H9 (cell line): Measurements from ENCODE around the gene TK1. TPM values are rescaled to one million over a fixed set of nuclear protein-coding genes. Genes with fewer than 3 reads are reported as not detected.

ENCODE experiments used
- DNase-seq: peaks from one replicate; pipeline ENCODE4 v3.0.0-alpha.2; 2017
- H2AFZ ChIP-seq: one replicate; pipeline ENCODE4 v1.6.1; 2013; ENCODE audit warnings: mild to moderate bottlenecking, low read length, control low read depth, moderate library complexity
- H2AK5ac ChIP-seq: 2 replicates; pipeline ENCODE4 v1.6.1; 2013; ENCODE audit warnings: low read length, control low read depth, mixed read lengths; ENCODE audit not compliant: insufficient read length
- H2BK120ac ChIP-seq: one replicate; pipeline ENCODE4 v1.6.1; 2013; ENCODE audit warnings: low read depth, mild to moderate bottlenecking, low read length, control low read depth, inconsistent platforms; ENCODE audit not compliant: poor library complexity, severe bottlenecking
- H2BK12ac ChIP-seq: 2 replicates; pipeline ENCODE4 v1.6.1; 2013; ENCODE audit warnings: low read length, control low read depth, mixed read lengths, low read depth; ENCODE audit not compliant: insufficient read length
- H2BK15ac ChIP-seq: 2 replicates; pipeline ENCODE4 v1.6.1; 2013; ENCODE audit warnings: low read depth, low read length, control low read depth
- H2BK20ac ChIP-seq: one replicate; pipeline ENCODE4 v1.6.1; 2013; ENCODE audit warnings: low read depth, mild to moderate bottlenecking, low read length, control low read depth, inconsistent platforms; ENCODE audit not compliant: poor library complexity, severe bottlenecking
- H2BK5ac ChIP-seq: 2 replicates; pipeline ENCODE4 v1.6.1; 2013; ENCODE audit warnings: low read length, control low read depth, mixed read lengths; ENCODE audit not compliant: insufficient read length
- H3K14ac ChIP-seq: 2 replicates; pipeline ENCODE4 v1.6.1; 2013; ENCODE audit warnings: low read length, control low read depth; ENCODE audit not compliant: insufficient read depth
- H3K18ac ChIP-seq: 2 replicates; pipeline ENCODE4 v1.6.1; 2013; ENCODE audit warnings: low read depth, mild to moderate bottlenecking, mixed read lengths, low read length, control low read depth; ENCODE audit not compliant: insufficient read length
- H3K23ac ChIP-seq: 2 replicates; pipeline ENCODE4 v1.6.1; 2013; ENCODE audit warnings: low read length, control low read depth, mixed read lengths, low read depth; ENCODE audit not compliant: insufficient read length
- H3K23me2 ChIP-seq: 2 replicates; pipeline ENCODE4 v1.6.1; 2013; ENCODE audit warnings: low read depth, mild to moderate bottlenecking, mixed read lengths, low read length, control low read depth; ENCODE audit not compliant: insufficient read length, poor library complexity, severe bottlenecking
- H3K27ac ChIP-seq: 2 replicates; pipeline ENCODE4 v1.5.1; 2013; ENCODE audit warnings: low read length, control low read depth, mixed read lengths, low read depth; ENCODE audit not compliant: insufficient read length
- H3K27me3 ChIP-seq: 2 replicates; pipeline ENCODE4 v1.6.1; 2013; ENCODE audit warnings: low read length, control low read depth, inconsistent platforms; ENCODE audit not compliant: insufficient read depth
- H3K4ac ChIP-seq: 2 replicates; pipeline ENCODE4 v1.6.1; 2013; ENCODE audit warnings: low read depth, mild to moderate bottlenecking, control low read depth, inconsistent platforms, low read length, moderate library complexity
- H3K4me1 ChIP-seq: 2 replicates; pipeline ENCODE4 v1.6.1; 2013; ENCODE audit warnings: low read length, control low read depth, inconsistent platforms; ENCODE audit not compliant: insufficient read depth
- H3K4me2 ChIP-seq: 2 replicates; pipeline ENCODE4 v1.6.1; 2013; ENCODE audit warnings: low read length, control low read depth, mixed read lengths; ENCODE audit not compliant: insufficient read length, insufficient read depth
- H3K56ac ChIP-seq: 2 replicates; pipeline ENCODE4 v1.6.1; 2013; ENCODE audit warnings: low read depth, mild to moderate bottlenecking, mixed read lengths, low read length, control low read depth; ENCODE audit not compliant: insufficient read length
- H3K79me1 ChIP-seq: 2 replicates; pipeline ENCODE4 v1.6.1; 2013; ENCODE audit warnings: low read depth, mild to moderate bottlenecking, moderate library complexity, low read length, control low read depth, inconsistent platforms; ENCODE audit not compliant: insufficient read depth, poor library complexity, severe bottlenecking
- H3K79me2 ChIP-seq: 2 replicates; pipeline ENCODE4 v1.6.1; 2013; ENCODE audit warnings: low read length, control low read depth, inconsistent platforms; ENCODE audit not compliant: insufficient read depth
- H3K9ac ChIP-seq: 2 replicates; pipeline ENCODE4 v1.6.1; 2013; ENCODE audit warnings: low read length, control low read depth, mixed read lengths; ENCODE audit not compliant: insufficient read length; ENCODE audit errors: extremely low read depth
- H3K9me3 ChIP-seq: one replicate; pipeline ENCODE4 v1.6.1; 2013; ENCODE audit warnings: low read depth, low read length, inconsistent platforms; ENCODE audit not compliant: control insufficient read depth
- H3T11ph ChIP-seq: one replicate; pipeline ENCODE4 v1.6.1; 2013; ENCODE audit warnings: mild to moderate bottlenecking, low read length, control low read depth, inconsistent platforms
- H4K20me1 ChIP-seq: one replicate; pipeline ENCODE4 v1.6.1; 2013; ENCODE audit not compliant: control insufficient read depth, insufficient read length, insufficient read depth
- H4K5ac ChIP-seq: 2 replicates; pipeline ENCODE4 v1.6.1; 2013; ENCODE audit warnings: low read depth, mild to moderate bottlenecking, mixed read lengths, low read length, control low read depth; ENCODE audit not compliant: insufficient read length
- H4K8ac ChIP-seq: replicated peaks from 2 replicates; pipeline ENCODE4 v1.6.1; 2013; ENCODE audit warnings: low read length, control low read depth, mixed read lengths, low read depth; ENCODE audit not compliant: insufficient read length
- H4K91ac ChIP-seq: 2 replicates; pipeline ENCODE4 v1.6.1; 2013; ENCODE audit warnings: low read depth, mild to moderate bottlenecking, moderate library complexity, mixed read lengths, low read length, control low read depth; ENCODE audit not compliant: insufficient read length
- H3K27ac Mint-ChIP-seq, 3 experiments: 2 replicates in 2 of 3; 3 replicates in 1 of 3; pipeline ENCODE4 v1.8.0; 2020 to 2021; ENCODE audit warnings: mixed read lengths in 3 of 3, mild to moderate bottlenecking in 1 of 3, moderate library complexity in 1 of 3
- H3K27me3 Mint-ChIP-seq: 2 replicates; pipeline ENCODE4 v1.8.0; 2021; ENCODE audit warnings: low read depth, mild to moderate bottlenecking, moderate library complexity, mixed read lengths
- H3K36me3 Mint-ChIP-seq, 3 experiments: 2 replicates in 2 of 3; 3 replicates in 1 of 3; pipeline ENCODE4 v1.8.0; 2020 to 2021; ENCODE audit warnings: low read depth in 3 of 3, mixed read lengths in 3 of 3; ENCODE audit not compliant: insufficient read depth in 1 of 3
- H3K4me1 Mint-ChIP-seq, 2 experiments: 2 replicates each; pipeline ENCODE4 v1.8.0; 2020; ENCODE audit warnings: mixed read lengths in 2 of 2
- H3K4me3 Mint-ChIP-seq, 2 experiments: 2 replicates in 1 of 2; 3 replicates in 1 of 2; pipeline ENCODE4 v1.8.0; 2020 to 2021; ENCODE audit warnings: mild to moderate bottlenecking in 2 of 2, mixed read lengths in 2 of 2, moderate library complexity in 1 of 2
- H3K9me3 Mint-ChIP-seq, 2 experiments: 2 replicates in 1 of 2; 3 replicates in 1 of 2; pipeline ENCODE4 v1.8.0; 2020; ENCODE audit warnings: mild to moderate bottlenecking in 2 of 2, mixed read lengths in 2 of 2, moderate library complexity in 1 of 2
- WGBS: extraction: QIAGEN DNeasy Blood & Tissue Kit; methylation state at CpG from one replicate; pipeline ENCODE4 v1.1.7; 2013; ENCODE audit warnings: missing lambda C conversion rate, low lambda C conversion rate, mixed read lengths; ENCODE audit not compliant: insufficient read length; ENCODE audit errors: extremely low coverage; 5-methylcytosine and 5-hydroxymethylcytosine counted together
- total RNA-seq: library from RNA; stranded (reverse); gene quantifications from 2 replicates; pipeline ENCODE4 v1.2.1, GENCODE V29; 2021
- TF ChIP-seq, protein P1 (sequence below): fragments of 200-600 bp; sonication (generic); conservative IDR thresholded peaks from 3 replicates; pipeline ENCODE4 v1.8.0; 2021; ENCODE audit warnings: antibody characterized with exemption, mild to moderate bottlenecking

TK1 gene
- total RNA-seq, 1 experiment from 2014 or later = 95.8 TPM

DNA sequence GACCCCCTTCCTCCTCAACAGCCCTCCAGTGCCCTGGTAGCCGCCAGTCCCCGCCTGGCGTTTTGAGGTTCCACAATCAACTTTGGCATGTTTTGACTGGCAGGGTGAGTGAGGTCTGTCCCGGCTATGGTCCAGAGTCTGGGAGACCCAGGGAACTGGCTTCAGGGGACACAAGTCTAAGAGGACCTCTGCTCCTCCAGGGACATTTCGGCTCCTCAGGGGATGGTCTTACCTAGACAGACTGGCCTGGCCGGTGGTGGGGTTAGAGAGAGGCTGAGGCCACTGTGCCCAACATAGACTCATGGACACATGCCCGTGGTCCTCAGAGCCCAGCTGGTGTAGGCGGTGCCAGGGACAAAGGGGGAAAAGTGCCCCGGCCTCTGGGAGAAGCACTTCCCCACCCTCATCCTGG is 54.1 kb downstream of the TK1 start:
- Mint-ChIP-seq H3K4me1 (peaks cover 22 to 24% of the 10 kb centered on the region in 2 experiments), H3K9me3 (no peaks in the 10 kb centered on the region; a peak in 2 of 5 replicates), H3K27me3 (peaks cover 23% of the 10 kb centered on the region), H3K27ac (no peak overlapping the region), H3K4me3 (peak overlapping the region; percentile 24 to 29; a peak in 2 of 5 replicates), H3K36me3 (no peaks in the 10 kb centered on the region; a peak in 1 of 7 replicates)
- Histone ChIP-seq H2BK20ac (no peak overlapping the region), H2AK5ac (no peak overlapping the region), H3K56ac (no peak overlapping the region), H3K23ac (no peak overlapping the region), H3K27ac (no peak overlapping the region), H4K20me1 (no peaks in the 10 kb centered on the region), H3K14ac (no peak overlapping the region), H2BK12ac (no peak overlapping the region), H2BK15ac (no peak overlapping the region), H2AFZ (no peak overlapping the region), H3K27me3 (no peaks in the 10 kb centered on the region; the same call in 1 of the 2 replicates), H3K4me2 (no peak overlapping the region), H2BK120ac (no peak overlapping the region), H3K79me2 (no peaks in the 10 kb centered on the region), H3K4me1 (peaks cover 9% of the 10 kb centered on the region; the same call in 1 of the 2 replicates), H3K23me2 (peaks cover 9% of the 10 kb centered on the region), H3K4ac (no peak overlapping the region), H3K9me3 (no peaks in the 10 kb centered on the region), H4K8ac (no peak overlapping the region), H4K91ac (no peak overlapping the region), H2BK5ac (no peak overlapping the region), H3K18ac (no peak overlapping the region), H3K9ac (no peak overlapping the region), H3K79me1 (no peaks in the 10 kb centered on the region), H4K5ac (no peak overlapping the region), H3T11ph (no peak overlapping the region)
- no CpG with 5 or more reads among the region's 9 CpGs for WGBS
- DNase-seq = no peak
- TF ChIP-seq, protein P1, sequence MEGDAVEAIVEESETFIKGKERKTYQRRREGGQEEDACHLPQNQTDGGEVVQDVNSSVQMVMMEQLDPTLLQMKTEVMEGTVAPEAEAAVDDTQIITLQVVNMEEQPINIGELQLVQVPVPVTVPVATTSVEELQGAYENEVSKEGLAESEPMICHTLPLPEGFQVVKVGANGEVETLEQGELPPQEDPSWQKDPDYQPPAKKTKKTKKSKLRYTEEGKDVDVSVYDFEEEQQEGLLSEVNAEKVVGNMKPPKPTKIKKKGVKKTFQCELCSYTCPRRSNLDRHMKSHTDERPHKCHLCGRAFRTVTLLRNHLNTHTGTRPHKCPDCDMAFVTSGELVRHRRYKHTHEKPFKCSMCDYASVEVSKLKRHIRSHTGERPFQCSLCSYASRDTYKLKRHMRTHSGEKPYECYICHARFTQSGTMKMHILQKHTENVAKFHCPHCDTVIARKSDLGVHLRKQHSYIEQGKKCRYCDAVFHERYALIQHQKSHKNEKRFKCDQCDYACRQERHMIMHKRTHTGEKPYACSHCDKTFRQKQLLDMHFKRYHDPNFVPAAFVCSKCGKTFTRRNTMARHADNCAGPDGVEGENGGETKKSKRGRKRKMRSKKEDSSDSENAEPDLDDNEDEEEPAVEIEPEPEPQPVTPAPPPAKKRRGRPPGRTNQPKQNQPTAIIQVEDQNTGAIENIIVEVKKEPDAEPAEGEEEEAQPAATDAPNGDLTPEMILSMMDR = no peak
